HUES64 (cell line): ENCODE results near the gene ANKRD34B.

Experiments
- H3K27ac ChIP-seq: 2 replicates; pipeline ENCODE4 v1.7.0; 2013; ENCODE audit warnings: low read depth, low read length, inconsistent platforms
- H3K27me3 ChIP-seq: 2 replicates; pipeline ENCODE4 v1.6.1; 2013; ENCODE audit warnings: mild to moderate bottlenecking, low read length; ENCODE audit not compliant: insufficient read depth
- H3K36me3 ChIP-seq: 2 replicates; pipeline ENCODE4 v1.6.1; 2013; ENCODE audit warnings: mild to moderate bottlenecking, low read length; ENCODE audit not compliant: insufficient read depth
- H3K4me1 ChIP-seq: 2 replicates; pipeline ENCODE4 v1.6.1; 2013; ENCODE audit warnings: mild to moderate bottlenecking, low read length, moderate library complexity; ENCODE audit not compliant: insufficient read depth
- H3K4me3 ChIP-seq: 2 replicates; pipeline ENCODE4 v1.5.1; 2013; ENCODE audit warnings: mild to moderate bottlenecking, low read length, moderate library complexity
- H3K9ac ChIP-seq: 2 replicates; pipeline ENCODE4 v1.6.1; 2013; ENCODE audit warnings: mild to moderate bottlenecking, low read depth, low read length
- H3K9me3 ChIP-seq: 2 replicates; pipeline ENCODE4 v1.6.1; 2013; ENCODE audit warnings: low read depth, low read length; ENCODE audit not compliant: insufficient read depth
- WGBS: fragments of 150-250, 120-280 bp; methylation state at CpG from one replicate; pipeline ENCODE4 v1.1.7; 2013; ENCODE audit warnings: missing lambda C conversion rate; 5-methylcytosine and 5-hydroxymethylcytosine counted together

ANKRD34B gene

GRCh38 chr5:80508844-80509243 is 61.2 kb downstream of the ANKRD34B start:
- no peak overlapping the region for H3K27ac ChIP-seq
- H3K36me3 ChIP-seq, result no peaks in the 10 kb centered on the region
- no peak overlapping the region for H3K9ac ChIP-seq
- no peak overlapping the region for H3K4me3 ChIP-seq
- 93% methylated on average over 6 of the region's 6 CpGs for WGBS
- H3K4me1 ChIP-seq, result no peaks in the 10 kb centered on the region
- no peaks in the 10 kb centered on the region for H3K27me3 ChIP-seq
- H3K9me3 ChIP-seq, result no peaks in the 10 kb centered on the region

GRCh38 chr5:80507663-80508062 is 62.4 kb downstream of the ANKRD34B start:
- H3K4me1 ChIP-seq, result no peaks in the 10 kb centered on the region
- 81% methylated on average over 3 of the region's 3 CpGs for WGBS
- H3K27ac ChIP-seq, result no peak overlapping the region
- no peaks in the 10 kb centered on the region for H3K27me3 ChIP-seq
- H3K36me3 ChIP-seq, result no peaks in the 10 kb centered on the region
- H3K4me3 ChIP-seq, result no peak overlapping the region
- H3K9me3 ChIP-seq, result no peaks in the 10 kb centered on the region
- no peak overlapping the region for H3K9ac ChIP-seq
